IMR-90 (cell line): ENCODE results near the gene ACIN1. TPM values are rescaled to one million over a fixed set of nuclear protein-coding genes. Genes with fewer than 3 reads are reported as not detected.

Experiments
- ATAC-seq: fragments of 200-7000 bp; cut with Tn5 transposase; 2 replicates; pipeline ENCODE4 v1.9.1; 2020; ENCODE audit warnings: low read depth, mild to moderate bottlenecking, moderate library complexity
- BruUV-seq: library from RNA; stranded (reverse); fragments of 400-500 nt; replicated peaks from 2 replicates; lab custom pipeline; 2021; lab: Mats Ljungman, UMichigan
- CTCF ChIA-PET: fragments of 300-600 bp; formaldehyde crosslinking; extraction: SDS; loops from one replicate; lab custom pipeline; 2021; ENCODE audit warnings: antibody characterized with exemption; lab: Yijun Ruan, JAX
- POLR2A ChIA-PET: fragments of 300-600 bp; sonication (Branson Sonifier 250); formaldehyde crosslinking; loops from one replicate; lab custom pipeline; 2022; ENCODE audit warnings: antibody characterized with exemption; ENCODE audit not compliant: unreplicated experiment; lab: Charles Lee
- DNase-seq: peaks from one replicate; pipeline ENCODE4 v3.0.0; 2013
- H2AFZ ChIP-seq: replicated peaks from 2 replicates; pipeline ENCODE3; 2013; ENCODE audit warnings: low read length, mild to moderate bottlenecking; ENCODE audit not compliant: poor library complexity
- H2AK5ac ChIP-seq: 2 replicates; pipeline ENCODE4 v1.6.1; 2013; ENCODE audit warnings: low read depth, low read length, inconsistent platforms
- H2AK9ac ChIP-seq: replicated peaks from 2 replicates; pipeline ENCODE3; 2013; ENCODE audit warnings: mild to moderate bottlenecking, low read depth, low read length, moderate library complexity; ENCODE audit not compliant: poor library complexity
- H2BK120ac ChIP-seq: 2 replicates; pipeline ENCODE4 v1.6.1; 2013; ENCODE audit warnings: low read depth, low read length, inconsistent platforms
- H2BK15ac ChIP-seq: 3 replicates; pipeline ENCODE4 v1.6.1; 2013; ENCODE audit warnings: low read depth, low read length, inconsistent platforms
- H2BK20ac ChIP-seq: 2 replicates; pipeline ENCODE4 v1.6.1; 2013; ENCODE audit warnings: low read depth, mild to moderate bottlenecking, inconsistent platforms, low read length, moderate library complexity
- H2BK5ac ChIP-seq: 2 replicates; pipeline ENCODE4 v1.6.1; 2013; ENCODE audit warnings: mild to moderate bottlenecking, low read depth, low read length, inconsistent platforms; ENCODE audit not compliant: poor library complexity, severe bottlenecking
- H3K14ac ChIP-seq: replicated peaks from 2 replicates; pipeline ENCODE4 v1.6.1; 2013; ENCODE audit warnings: low read depth, low read length, inconsistent platforms
- H3K18ac ChIP-seq: 2 replicates; pipeline ENCODE4 v1.6.1; 2013; ENCODE audit warnings: low read depth, low read length, control low read depth
- H3K23ac ChIP-seq: 2 replicates; pipeline ENCODE4 v1.6.1; 2013; ENCODE audit warnings: low read depth, low read length, inconsistent platforms
- H3K27ac ChIP-seq: 2 replicates; pipeline ENCODE4 v1.5.1; 2013; ENCODE audit warnings: mild to moderate bottlenecking, control low read depth, low read length; ENCODE audit not compliant: insufficient read depth
- H3K27me3 ChIP-seq: 2 replicates; pipeline ENCODE4 v1.6.1; 2013; ENCODE audit warnings: low read length; ENCODE audit not compliant: control insufficient read depth, insufficient read depth
- H3K36me3 ChIP-seq: 2 replicates; pipeline ENCODE4 v1.6.1; 2013; ENCODE audit warnings: low read length, mixed read lengths; ENCODE audit not compliant: control insufficient read depth, insufficient read depth
- H3K4ac ChIP-seq: 2 replicates; pipeline ENCODE4 v1.6.1; 2013; ENCODE audit warnings: low read depth, low read length, inconsistent platforms
- H3K4me1 ChIP-seq: 2 replicates; pipeline ENCODE4 v1.6.1; 2013; ENCODE audit warnings: low read length, mixed read lengths; ENCODE audit not compliant: control insufficient read depth, insufficient read depth
- H3K4me2 ChIP-seq: 2 replicates; pipeline ENCODE4 v1.6.1; 2013; ENCODE audit warnings: low read depth, mild to moderate bottlenecking, control low read depth, low read length, moderate library complexity
- H3K4me3 ChIP-seq: 2 replicates; pipeline ENCODE4 v1.5.1; 2013; ENCODE audit warnings: low read depth, mild to moderate bottlenecking, control low read depth, low read length, moderate library complexity; ENCODE audit not compliant: insufficient read depth
- H3K56ac ChIP-seq: 2 replicates; pipeline ENCODE4 v1.6.1; 2013; ENCODE audit warnings: low read length, inconsistent platforms; ENCODE audit not compliant: insufficient read depth; ENCODE audit errors: extremely low read depth
- H3K79me1 ChIP-seq, 2 experiments: 2 replicates each; pipeline ENCODE4 v1.6.1; 2013; ENCODE audit warnings: low read length in 2 of 2, inconsistent platforms in 1 of 2, low read depth in 1 of 2
- H3K9ac ChIP-seq: 2 replicates; pipeline ENCODE4 v1.6.1; 2013; ENCODE audit warnings: low read depth, low read length, control low read depth
- H3K9me1 ChIP-seq: 2 replicates; pipeline ENCODE4 v1.6.1; 2013; ENCODE audit warnings: low read length, inconsistent platforms; ENCODE audit not compliant: insufficient read depth
- H3K9me3 ChIP-seq: 2 replicates; pipeline ENCODE4 v1.6.1; 2013; ENCODE audit warnings: low read length; ENCODE audit not compliant: control insufficient read depth, insufficient read depth
- H4K20me1 ChIP-seq: 2 replicates; pipeline ENCODE4 v1.6.1; 2013; ENCODE audit warnings: low read length, inconsistent platforms; ENCODE audit not compliant: insufficient read depth
- H4K5ac ChIP-seq: 2 replicates; pipeline ENCODE4 v1.6.1; 2013; ENCODE audit warnings: mild to moderate bottlenecking, low read depth, low read length, control low read depth
- H4K8ac ChIP-seq, 2 experiments: 2 replicates each; pipeline ENCODE4 v1.6.1; 2013; ENCODE audit warnings: low read depth in 2 of 2, low read length in 2 of 2, control low read depth in 1 of 2, inconsistent platforms in 1 of 2
- H4K91ac ChIP-seq: 2 replicates; pipeline ENCODE4 v1.6.1; 2013; ENCODE audit warnings: low read depth, low read length, inconsistent platforms; ENCODE audit not compliant: insufficient read depth
- BHLHE40 ChIP-seq: fragments of 150-350 bp; IDR thresholded peaks from 2 replicates; pipeline ENCODE4 v1.6.1; 2016; ENCODE audit warnings: mild to moderate bottlenecking, low read depth, low read length
- CEBPB ChIP-seq: IDR thresholded peaks from 2 replicates; pipeline ENCODE4 v1.6.1; 2012; ENCODE audit warnings: low read depth, low read length, improper control_type of control experiment
- CHD1 ChIP-seq: IDR thresholded peaks from 2 replicates; pipeline ENCODE4 v1.6.1; 2012; ENCODE audit warnings: low read depth, low read length, improper control_type of control experiment
- ELK1 ChIP-seq: fragments of 150-350 bp; IDR thresholded peaks from 2 replicates; pipeline ENCODE4 v1.6.1; 2016; ENCODE audit warnings: low read depth, mild to moderate bottlenecking, low read length, moderate library complexity, borderline replicate concordance
- MAZ ChIP-seq: IDR thresholded peaks from 2 replicates; pipeline ENCODE4 v1.6.1; 2012; ENCODE audit warnings: low read depth, mild to moderate bottlenecking, low read length, improper control_type of control experiment, moderate library complexity, borderline replicate concordance
- MXI1 ChIP-seq: IDR thresholded peaks from 2 replicates; pipeline ENCODE4 v1.6.1; 2012; ENCODE audit warnings: low read depth, mild to moderate bottlenecking, low read length, moderate library complexity, borderline replicate concordance
- USF2 ChIP-seq: fragments of 150-350 bp; IDR thresholded peaks from 2 replicates; pipeline ENCODE4 v1.6.1; 2017; ENCODE audit warnings: mild to moderate bottlenecking, antibody characterized with exemption, low read length, low read depth
- WGBS, 2 experiments: methylation state at CpG; one replicate each; pipeline versions ENCODE4 v1.1.5 to v1.1.7; 2013; ENCODE audit warnings: missing lambda C conversion rate in 2 of 2; ENCODE audit not compliant: insufficient read length in 1 of 2; ENCODE audit errors: extremely low coverage in 2 of 2; 5-methylcytosine and 5-hydroxymethylcytosine counted together
- dilution Hi-C: fragments of 300-500 bp; cut with HindIII; formaldehyde crosslinking; loops from one replicate; pipeline ENCODE4 v1.14.3; 2018; ENCODE audit warnings: low sequenced_read_pairs; ENCODE audit not compliant: unreplicated experiment
- in situ Hi-C: fragments of 300-500 bp; cut with MboI; formaldehyde crosslinking; loops from 3 replicates; pipeline ENCODE4 v1.14.3; 2019; ENCODE audit warnings: low sequenced_read_pairs, inconsistent platforms, mixed read lengths
- intact Hi-C: fragments of 100-400 bp; cut with micrococcal nuclease; formaldehyde crosslinking; loops from 2 replicates; pipeline ENCODE4 v1.10.0; 2022
- polyA plus RNA-seq, 3 experiments: library from polyadenylated mRNA; depleted of rRNA; stranded (reverse); fragments of >200 nt; gene quantifications; 2 replicates each; pipeline ENCODE4 v1.2.3, GENCODE V29; 2012; ENCODE audit warnings: low replicate concordance in 1 of 3
- total RNA-seq: library from RNA; depleted of rRNA; stranded (reverse); fragments of >200 nt; gene quantifications from 2 replicates; pipeline ENCODE4 v1.2.3, GENCODE V29; 2012

Gene ACIN1
- total and polyA plus RNA-seq, 2 of the 4 experiments (the other 2 are of a cell fraction), result 73.8 to 185 TPM

GRCh38 chr14:23115918-23116317 lies 21.0 kb upstream of the ACIN1 start:
- intact Hi-C loops (no loop called here), dilution Hi-C loops (no loop called here)
- H2BK120ac ChIP-seq, result peak overlapping the region; percentile 98

More at GRCh38 chr14:23115918-23116317, 21.0 kb upstream of the ACIN1 start:
- in situ Hi-C loops, result loop anchor here (10.0 kb wide), 1 partner anchor 189 kb away; the partner anchor contains the start of genes BCL2L2 and PPP1R3E
- Histone ChIP-seq H4K8ac (peak overlapping the region; percentile 57 to 95), H3K9ac (no peak overlapping the region), H3K4ac (peak overlapping the region; percentile 95), H3K23ac (peak overlapping the region; percentile 89), H4K5ac (peak overlapping the region; percentile 73), H3K56ac (peak overlapping the region; percentile 7; the same call in 1 of the 2 replicates), H2BK15ac (peak overlapping the region; percentile 100), H2AK9ac (peak overlapping the region; percentile 31), H3K14ac (peak overlapping the region; percentile 65), H3K18ac (peak overlapping the region; percentile 53), H3K9me1 (peaks cover 35% of the 10 kb centered on the region), H2AK5ac (peak overlapping the region; percentile 98), H3K27ac (peak overlapping the region; percentile 15; the same call in 1 of the 2 replicates), H4K20me1 (no peaks in the 10 kb centered on the region), H3K4me1 (peaks cover 29% of the 10 kb centered on the region), H3K4me3 (no peak overlapping the region), H3K79me1 (peaks cover 9 to 10% of the 10 kb centered on the region in 2 experiments; a peak in 2 of 4 replicates), H2BK20ac (peak overlapping the region; percentile 95), H3K4me2 (no peak overlapping the region), H4K91ac (peak overlapping the region; percentile 95), H3K9me3 (no peaks in the 10 kb centered on the region), H3K36me3 (no peaks in the 10 kb centered on the region), H2BK5ac (peak overlapping the region; percentile 86), H2AFZ (no peak overlapping the region), H3K27me3 (no peaks in the 10 kb centered on the region)
- ChIA-PET CTCF (no interaction called here), POLR2A (no interaction called here)
- WGBS, 2 experiments, result no CpG with 5 or more reads among the region's 5 CpGs
- TF ChIP-seq ELK1 (no peak), MXI1 (no peak), USF2 (no peak), CHD1 (no peak), CEBPB (no peak), MAZ (no peak), BHLHE40 (no peak)
- ATAC-seq, result no peak
- BruUV-seq, result no TSS peak
- no peak for DNase-seq
